ENCODE data around the gene PLPP3.

DNA sequence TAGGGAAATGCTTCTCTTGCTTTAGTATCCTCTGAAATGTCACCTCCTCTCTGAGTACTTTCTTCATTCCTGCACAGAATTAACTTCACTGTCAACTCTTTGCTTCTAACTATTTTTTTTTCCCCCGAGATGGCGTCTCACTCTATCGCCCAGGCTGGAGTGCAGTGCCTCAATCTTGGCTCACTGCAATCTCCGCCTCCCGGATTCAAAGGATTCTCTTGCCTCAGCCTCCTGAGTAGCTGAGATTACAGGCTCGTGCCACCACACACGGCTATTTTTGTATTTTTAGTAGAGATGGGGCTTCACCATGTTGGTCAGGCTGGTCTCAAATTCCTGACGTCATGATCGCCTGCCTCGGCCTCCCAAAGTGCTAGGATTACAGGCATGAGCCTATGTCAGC is 1.4 kb upstream of the PLPP3 start:
- TF ChIP-seq, protein P1, sequence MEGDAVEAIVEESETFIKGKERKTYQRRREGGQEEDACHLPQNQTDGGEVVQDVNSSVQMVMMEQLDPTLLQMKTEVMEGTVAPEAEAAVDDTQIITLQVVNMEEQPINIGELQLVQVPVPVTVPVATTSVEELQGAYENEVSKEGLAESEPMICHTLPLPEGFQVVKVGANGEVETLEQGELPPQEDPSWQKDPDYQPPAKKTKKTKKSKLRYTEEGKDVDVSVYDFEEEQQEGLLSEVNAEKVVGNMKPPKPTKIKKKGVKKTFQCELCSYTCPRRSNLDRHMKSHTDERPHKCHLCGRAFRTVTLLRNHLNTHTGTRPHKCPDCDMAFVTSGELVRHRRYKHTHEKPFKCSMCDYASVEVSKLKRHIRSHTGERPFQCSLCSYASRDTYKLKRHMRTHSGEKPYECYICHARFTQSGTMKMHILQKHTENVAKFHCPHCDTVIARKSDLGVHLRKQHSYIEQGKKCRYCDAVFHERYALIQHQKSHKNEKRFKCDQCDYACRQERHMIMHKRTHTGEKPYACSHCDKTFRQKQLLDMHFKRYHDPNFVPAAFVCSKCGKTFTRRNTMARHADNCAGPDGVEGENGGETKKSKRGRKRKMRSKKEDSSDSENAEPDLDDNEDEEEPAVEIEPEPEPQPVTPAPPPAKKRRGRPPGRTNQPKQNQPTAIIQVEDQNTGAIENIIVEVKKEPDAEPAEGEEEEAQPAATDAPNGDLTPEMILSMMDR (IDR thresholded peaks at IDR 0.05): no peak
- no peak for TF ChIP-seq POLR2AphosphoS5 (IDR thresholded peaks at IDR 0.05)

Measured in prostate gland (tissue), 2 donors.